Esophagus squamous epithelium (tissue), 4 donors: ENCODE results near the gene PSMC4.

Source experiments
- POLR2A ChIP-seq, 4 donors: fragments of 450-650 bp; IDR thresholded peaks; one replicate each; pipeline ENCODE4 v1.6.1; 2017; ENCODE audit warnings: antibody characterized with exemption in 4 of 4, mild to moderate bottlenecking in 4 of 4, moderate library complexity in 3 of 4
- TF ChIP-seq, protein P1 (sequence below), 6 experiments: fragments of 450-650 bp in 4 of 6; fragments of 200-600 bp in 2 of 6; sonication (generic) in 2 of 6; IDR thresholded peaks; one replicate each; pipeline ENCODE4 v1.5.1; 2016 to 2019; ENCODE audit warnings: antibody characterized with exemption in 6 of 6, mild to moderate bottlenecking in 4 of 6, moderate library complexity in 4 of 6

- TF ChIP-seq, protein P1, sequence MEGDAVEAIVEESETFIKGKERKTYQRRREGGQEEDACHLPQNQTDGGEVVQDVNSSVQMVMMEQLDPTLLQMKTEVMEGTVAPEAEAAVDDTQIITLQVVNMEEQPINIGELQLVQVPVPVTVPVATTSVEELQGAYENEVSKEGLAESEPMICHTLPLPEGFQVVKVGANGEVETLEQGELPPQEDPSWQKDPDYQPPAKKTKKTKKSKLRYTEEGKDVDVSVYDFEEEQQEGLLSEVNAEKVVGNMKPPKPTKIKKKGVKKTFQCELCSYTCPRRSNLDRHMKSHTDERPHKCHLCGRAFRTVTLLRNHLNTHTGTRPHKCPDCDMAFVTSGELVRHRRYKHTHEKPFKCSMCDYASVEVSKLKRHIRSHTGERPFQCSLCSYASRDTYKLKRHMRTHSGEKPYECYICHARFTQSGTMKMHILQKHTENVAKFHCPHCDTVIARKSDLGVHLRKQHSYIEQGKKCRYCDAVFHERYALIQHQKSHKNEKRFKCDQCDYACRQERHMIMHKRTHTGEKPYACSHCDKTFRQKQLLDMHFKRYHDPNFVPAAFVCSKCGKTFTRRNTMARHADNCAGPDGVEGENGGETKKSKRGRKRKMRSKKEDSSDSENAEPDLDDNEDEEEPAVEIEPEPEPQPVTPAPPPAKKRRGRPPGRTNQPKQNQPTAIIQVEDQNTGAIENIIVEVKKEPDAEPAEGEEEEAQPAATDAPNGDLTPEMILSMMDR (IDR thresholded peaks at IDR 0.05): no peak
- no peak for TF ChIP-seq POLR2A (IDR thresholded peaks at IDR 0.05)
Observed at GRCh38 chr19:39934584-39935363, 36.2 kb upstream of the PSMC4 start, which contains the start of gene FCGBP.
